ENCODE measurements around the gene LMBR1L.

GRCh38 chr12:49054096-49054495, 56.6 kb downstream of the LMBR1L start:
- TF ChIP-seq EZH2 (IDR thresholded peaks at IDR 0.05; ENCODE audit: borderline replicate concordance, low read depth, low read length, poor library complexity, severe bottlenecking) (no peak), CTCF (conservative IDR thresholded peaks at IDR 0.05; ENCODE audit: low read depth, low read length) (no peak)

Data from A673 (cell line).